Karpas-422 (cell line): ENCODE data around the gene LCP1. TPM values are rescaled to one million over a fixed set of nuclear protein-coding genes. Genes with fewer than 3 reads are reported as not detected.
A peak's percentile ranks its signal among the peaks of the same experiment; 100 is the strongest.

Experiments used
- DNase-seq: peaks from one replicate; pipeline ENCODE4 v3.0.0-alpha.2; 2015
- H2AFZ ChIP-seq: fragments of 200-600 bp; sonication (generic); 2 replicates; pipeline ENCODE4 v1.6.1; 2014; ENCODE audit warnings: antibody characterized with exemption, low read length, mixed read lengths
- H3K27ac ChIP-seq: fragments of 200-600 bp; sonication (generic); 2 replicates; pipeline ENCODE4 v1.5.1; 2014; ENCODE audit warnings: mild to moderate bottlenecking, low read length, moderate library complexity
- H3K27me3 ChIP-seq: fragments of 200-600 bp; sonication (generic); 2 replicates; pipeline ENCODE4 v1.6.1; 2014; ENCODE audit warnings: low read length, mixed read lengths
- H3K36me3 ChIP-seq: fragments of 200-600 bp; sonication (generic); 2 replicates; pipeline ENCODE4 v1.6.1; 2014; ENCODE audit warnings: low read length, mixed read lengths; ENCODE audit not compliant: insufficient read depth
- H3K4me1 ChIP-seq: fragments of 200-600 bp; sonication (generic); 2 replicates; pipeline ENCODE4 v1.6.1; 2014; ENCODE audit warnings: mild to moderate bottlenecking, low read length, mixed read lengths
- H3K4me2 ChIP-seq: fragments of 200-600 bp; sonication (generic); 2 replicates; pipeline ENCODE4 v1.6.1; 2014; ENCODE audit warnings: low read length, low read depth, mild to moderate bottlenecking; ENCODE audit not compliant: poor library complexity, severe bottlenecking
- H3K4me3 ChIP-seq: fragments of 200-600 bp; sonication (generic); 2 replicates; pipeline ENCODE4 v1.5.1; 2014; ENCODE audit warnings: mild to moderate bottlenecking, antibody characterized with exemption, low read length, mixed read lengths
- H3K79me2 ChIP-seq: fragments of 200-600 bp; sonication (generic); 2 replicates; pipeline ENCODE4 v1.6.1; 2014; ENCODE audit warnings: mild to moderate bottlenecking, low read length, mixed read lengths
- H3K9ac ChIP-seq: fragments of 200-600 bp; sonication (generic); 2 replicates; pipeline ENCODE4 v1.6.0; 2014; ENCODE audit warnings: low read length
- H3K9me2 ChIP-seq: fragments of 200-600 bp; sonication (generic), shearing (Covaris generic); replicated peaks from 2 replicates; pipeline ENCODE4 v1.6.0; 2014; ENCODE audit warnings: mild to moderate bottlenecking, low read length, moderate library complexity; ENCODE audit not compliant: insufficient read depth
- H3K9me3 ChIP-seq: fragments of 300-700, 200-600 bp; sonication (generic); 2 replicates; pipeline ENCODE4 v1.6.1; 2014; ENCODE audit warnings: low read length, mixed read lengths
- H4K20me1 ChIP-seq: fragments of 200-600 bp; sonication (generic); 2 replicates; pipeline ENCODE4 v1.6.1; 2014; ENCODE audit warnings: mild to moderate bottlenecking, antibody characterized with exemption, low read length, low read depth; ENCODE audit not compliant: insufficient read depth
- total RNA-seq: library from RNA; depleted of rRNA; stranded (reverse); fragments of >200 nt; shearing (Covaris generic); gene quantifications from 2 replicates; pipeline ENCODE4 v1.2.3, GENCODE V29; 2014; ENCODE audit warnings: low replicate concordance

Gene LCP1
- total RNA-seq, 1 experiment from 2014 or later = 415 TPM

DNA sequence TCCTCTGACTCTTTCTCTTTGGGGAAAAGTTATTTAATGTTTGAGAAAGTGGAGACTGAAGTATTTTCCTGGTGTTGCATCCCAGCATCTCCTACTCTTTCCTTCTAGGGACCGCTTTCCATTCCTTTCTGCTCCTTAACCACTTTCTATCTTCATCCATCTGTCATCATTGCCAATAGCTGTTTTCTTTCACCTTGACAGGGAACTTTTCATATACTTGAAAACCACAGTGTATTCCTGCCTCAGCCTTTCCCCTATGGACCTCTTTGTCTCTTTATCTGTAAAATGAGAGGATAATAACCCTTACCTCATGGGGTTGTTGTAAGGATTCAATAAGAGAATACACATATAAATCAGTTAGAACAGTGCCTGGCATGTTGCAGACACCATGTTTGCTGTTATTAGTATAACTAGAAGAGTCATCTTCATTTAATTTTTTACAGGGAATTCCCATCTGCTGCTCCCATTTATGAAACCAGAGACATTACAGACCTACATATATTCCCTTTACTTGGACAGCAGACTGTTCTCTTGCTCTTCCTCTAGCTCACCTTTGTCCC is 31.8 kb downstream of the LCP1 start:
- no peak overlapping the region for H3K4me3 ChIP-seq
- no peak for DNase-seq
- H3K27ac ChIP-seq = no peak overlapping the region
- H2AFZ ChIP-seq = no peak overlapping the region
- no peaks in the 10 kb centered on the region for H3K27me3 ChIP-seq
- H3K4me1 ChIP-seq = no peaks in the 10 kb centered on the region
- peaks cover 90% of the 10 kb centered on the region for H3K36me3 ChIP-seq
- no peak overlapping the region for H3K9ac ChIP-seq
- no peaks in the 10 kb centered on the region for H3K9me3 ChIP-seq
- H4K20me1 ChIP-seq = peaks cover 3% of the 10 kb centered on the region; the same call in 1 of the 2 replicates
- H3K79me2 ChIP-seq = peaks cover 43% of the 10 kb centered on the region
- H3K9me2 ChIP-seq = no peaks in the 10 kb centered on the region
- no peak overlapping the region for H3K4me2 ChIP-seq

DNA sequence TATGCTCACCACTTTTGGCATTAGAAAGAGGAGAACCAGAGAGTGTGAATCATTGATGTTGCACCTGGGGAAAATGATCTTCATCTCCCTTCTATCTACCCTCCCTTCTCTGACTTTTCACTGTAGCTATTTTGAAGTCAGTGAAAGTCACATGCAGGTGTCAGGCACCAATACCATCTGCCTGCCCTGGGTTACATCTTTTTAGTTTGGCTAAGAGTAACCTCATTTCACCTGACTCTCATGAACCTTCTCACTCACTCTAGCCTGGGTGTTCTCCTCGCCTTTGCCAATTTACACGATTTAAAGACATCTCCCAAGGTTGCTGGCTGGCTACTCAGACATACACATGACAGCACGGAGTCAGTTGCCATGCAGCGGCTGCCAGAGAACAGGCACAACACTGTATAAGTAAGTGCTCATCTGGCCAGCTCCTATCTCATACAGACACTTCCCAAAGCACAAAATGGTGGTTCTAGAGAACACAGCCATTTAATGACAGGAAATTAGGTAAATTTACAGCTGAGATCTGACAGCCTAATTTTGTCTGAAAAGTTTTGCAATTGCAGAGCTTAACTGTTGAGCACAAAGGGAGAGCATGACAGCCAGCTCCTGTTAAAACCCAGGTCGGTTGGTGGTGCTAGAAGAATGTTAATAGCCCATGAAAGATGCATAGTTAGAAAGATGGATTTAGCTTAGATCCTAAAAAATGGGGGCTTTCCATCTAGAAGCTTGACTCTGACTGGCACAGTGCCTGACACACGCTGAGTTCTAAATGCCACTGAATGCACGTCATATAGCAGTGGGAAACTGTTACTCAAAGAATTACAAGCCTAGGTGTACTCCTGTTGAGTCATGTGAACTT is 32.5 kb downstream of the LCP1 start:
- no peaks in the 10 kb centered on the region for H3K9me3 ChIP-seq
- peaks cover 3% of the 10 kb centered on the region; the same call in 1 of the 2 replicates for H4K20me1 ChIP-seq
- H3K4me1 ChIP-seq = no peaks in the 10 kb centered on the region
- no peaks in the 10 kb centered on the region for H3K9me2 ChIP-seq
- H3K79me2 ChIP-seq = peaks cover 42% of the 10 kb centered on the region
- no peak overlapping the region for H3K4me2 ChIP-seq
- no peak overlapping the region for H2AFZ ChIP-seq
- H3K27me3 ChIP-seq = no peaks in the 10 kb centered on the region
- H3K4me3 ChIP-seq = no peak overlapping the region
- no peak overlapping the region for H3K9ac ChIP-seq
- DNase-seq = peak; percentile 39
- H3K36me3 ChIP-seq = peaks cover 90% of the 10 kb centered on the region
- no peak overlapping the region for H3K27ac ChIP-seq

DNA sequence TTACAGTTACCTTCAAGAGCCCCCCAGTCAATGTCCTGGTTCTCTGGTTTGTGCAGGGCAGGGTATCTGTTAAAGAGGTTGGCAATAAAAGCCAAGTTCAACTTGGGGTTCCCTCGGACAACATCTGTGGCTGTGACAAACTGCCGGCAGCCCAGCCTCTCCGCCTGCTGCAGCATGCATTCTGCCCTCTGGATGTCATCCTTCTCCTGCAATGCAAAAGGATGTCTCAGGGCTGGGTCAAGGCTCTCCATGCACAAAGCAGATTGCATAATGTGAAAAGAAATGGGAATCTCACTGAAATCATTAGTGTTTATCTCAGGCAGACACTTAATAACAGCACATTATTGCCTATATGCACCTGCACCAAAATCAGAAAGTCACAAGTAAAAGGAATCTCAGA is 35.1 kb downstream of the LCP1 start:
- 0 out of 2 replicates have a peak, but pooled peaks cover 3% of the 10 kb centered on the region for H4K20me1 ChIP-seq

DNA sequence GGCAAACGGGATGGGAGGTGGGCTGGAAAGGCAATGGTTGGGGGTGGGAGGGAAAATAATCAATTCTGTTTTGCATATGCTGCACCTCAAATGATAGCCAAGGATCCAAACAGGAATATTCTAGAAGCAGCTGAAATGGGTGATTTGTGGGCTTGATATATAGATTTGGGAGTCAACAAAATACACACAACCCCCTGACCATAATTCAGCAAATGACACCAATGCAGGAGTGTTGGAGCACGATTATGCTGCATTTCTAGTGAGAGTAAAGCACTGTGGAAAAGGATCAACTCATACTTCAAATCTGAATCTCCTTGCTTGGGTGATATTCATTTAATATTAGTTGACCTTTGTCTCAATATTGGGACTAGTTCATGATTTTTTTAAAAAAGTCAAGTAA is 36.0 kb downstream of the LCP1 start:
- no peak for DNase-seq
- Histone ChIP-seq H3K36me3 (peaks cover 85% of the 10 kb centered on the region), H3K4me2 (no peak overlapping the region), H3K4me3 (no peak overlapping the region), H3K4me1 (no peaks in the 10 kb centered on the region), H3K9ac (no peak overlapping the region), H3K9me3 (no peaks in the 10 kb centered on the region), H4K20me1 (0 out of 2 replicates have a peak, but pooled peaks cover 3% of the 10 kb centered on the region), H3K27ac (no peak overlapping the region), H2AFZ (no peak overlapping the region), H3K27me3 (no peaks in the 10 kb centered on the region), H3K9me2 (no peaks in the 10 kb centered on the region), H3K79me2 (peaks cover 32% of the 10 kb centered on the region)

More for the DNA sequence above, 35.1 kb downstream of the LCP1 start:
- no peaks in the 10 kb centered on the region for H3K27me3 ChIP-seq
- H3K4me3 ChIP-seq = no peak overlapping the region
- peaks cover 87% of the 10 kb centered on the region for H3K36me3 ChIP-seq
- no peaks in the 10 kb centered on the region for H3K9me2 ChIP-seq
- no peak overlapping the region for H3K27ac ChIP-seq
- no peaks in the 10 kb centered on the region for H3K4me1 ChIP-seq
- DNase-seq = peak; percentile 39
- no peak overlapping the region for H3K9ac ChIP-seq
- peaks cover 29% of the 10 kb centered on the region for H3K79me2 ChIP-seq
- H3K9me3 ChIP-seq = no peaks in the 10 kb centered on the region
- no peak overlapping the region for H3K4me2 ChIP-seq
- H2AFZ ChIP-seq = no peak overlapping the region

DNA sequence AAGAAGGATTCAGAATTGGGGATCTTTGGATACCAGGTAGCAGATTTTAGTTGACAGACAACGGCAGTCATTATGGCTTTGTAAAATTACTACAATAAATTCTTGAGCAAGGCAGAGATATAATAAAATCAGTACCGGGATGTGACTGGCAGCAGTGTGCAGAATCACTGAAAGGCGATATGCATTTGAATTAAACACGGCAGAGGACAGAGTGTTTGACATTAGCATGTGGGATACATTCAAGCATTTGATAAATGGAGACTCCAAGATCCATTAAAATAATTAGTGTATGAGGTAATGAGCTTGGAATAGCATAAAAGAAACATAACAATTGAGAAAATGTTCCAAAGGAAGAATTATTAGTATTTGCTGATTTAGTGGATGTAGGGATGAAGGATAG is 36.8 kb downstream of the LCP1 start:
- no peak overlapping the region for H3K9ac ChIP-seq
- H3K4me3 ChIP-seq = no peak overlapping the region
- no peak overlapping the region for H2AFZ ChIP-seq
- H3K9me2 ChIP-seq = no peaks in the 10 kb centered on the region
- H3K27me3 ChIP-seq = no peaks in the 10 kb centered on the region
- H3K4me1 ChIP-seq = no peaks in the 10 kb centered on the region
- H3K4me2 ChIP-seq = no peak overlapping the region
- H3K79me2 ChIP-seq = peaks cover 29% of the 10 kb centered on the region
- DNase-seq = no peak
- no peak overlapping the region for H3K27ac ChIP-seq
- H3K9me3 ChIP-seq = no peaks in the 10 kb centered on the region
- H4K20me1 ChIP-seq = 0 out of 2 replicates have a peak, but pooled peaks cover 3% of the 10 kb centered on the region
- H3K36me3 ChIP-seq = peaks cover 85% of the 10 kb centered on the region

DNA sequence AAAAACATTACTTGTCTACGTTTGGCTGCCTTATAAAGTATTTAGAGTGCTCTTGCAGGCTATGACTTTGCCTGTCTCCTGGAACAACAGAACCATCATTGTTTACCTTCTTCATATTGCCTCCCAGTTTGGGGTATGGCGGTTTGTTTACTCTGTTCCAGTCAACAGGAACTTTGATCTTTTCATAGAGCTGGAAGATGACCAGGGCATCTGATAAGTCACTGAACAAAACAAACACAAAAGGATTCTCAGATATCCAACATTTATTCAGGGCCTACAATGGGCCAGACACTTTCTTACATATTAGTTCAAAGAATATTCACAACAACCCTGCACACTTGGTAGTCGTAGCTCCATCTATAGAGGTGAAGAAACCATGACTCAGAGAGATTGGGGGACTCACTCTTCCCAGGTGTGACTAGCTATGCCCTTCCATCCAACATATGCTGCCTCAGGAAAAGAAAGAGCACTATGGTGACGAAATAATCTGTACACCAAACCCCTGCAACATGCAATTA is 38.7 kb downstream of the LCP1 start:
- Histone ChIP-seq H3K36me3 (peaks cover 81% of the 10 kb centered on the region), H3K27me3 (no peaks in the 10 kb centered on the region), H3K27ac (no peak overlapping the region), H3K9me3 (no peaks in the 10 kb centered on the region), H3K9me2 (no peaks in the 10 kb centered on the region), H2AFZ (no peak overlapping the region), H3K79me2 (peaks cover 24% of the 10 kb centered on the region), H3K4me1 (no peaks in the 10 kb centered on the region), H3K4me2 (no peak overlapping the region), H4K20me1 (0 out of 2 replicates have a peak, but pooled peaks cover 3% of the 10 kb centered on the region), H3K4me3 (no peak overlapping the region), H3K9ac (no peak overlapping the region)
- no peak for DNase-seq

DNA sequence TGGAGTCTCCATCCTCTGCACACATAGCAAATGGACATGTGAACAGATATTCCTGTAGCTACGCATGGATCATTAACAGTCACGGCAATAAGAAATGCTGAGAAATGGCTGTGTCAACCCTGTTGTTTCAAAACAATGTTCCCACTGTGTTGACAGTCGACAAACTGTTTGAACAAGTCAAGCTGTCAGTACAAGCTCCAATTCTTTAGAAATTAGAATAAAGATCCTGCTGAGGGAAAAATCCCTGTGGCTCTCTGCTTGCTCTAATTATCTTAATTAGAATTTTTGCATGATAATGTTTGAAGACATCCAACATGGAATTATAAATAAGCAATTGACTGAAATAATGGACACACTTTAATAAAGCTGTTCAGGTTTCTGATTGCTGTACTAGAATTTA is 39.2 kb downstream of the LCP1 start:
- Histone ChIP-seq H3K27ac (no peak overlapping the region), H3K4me1 (no peaks in the 10 kb centered on the region), H3K9ac (no peak overlapping the region), H3K4me3 (no peak overlapping the region), H3K36me3 (peaks cover 81% of the 10 kb centered on the region), H2AFZ (no peak overlapping the region), H3K4me2 (no peak overlapping the region), H3K9me3 (no peaks in the 10 kb centered on the region), H3K27me3 (no peaks in the 10 kb centered on the region), H3K9me2 (no peaks in the 10 kb centered on the region), H4K20me1 (0 out of 2 replicates have a peak, but pooled peaks cover 7% of the 10 kb centered on the region), H3K79me2 (peaks cover 20% of the 10 kb centered on the region)
- no peak for DNase-seq

DNA sequence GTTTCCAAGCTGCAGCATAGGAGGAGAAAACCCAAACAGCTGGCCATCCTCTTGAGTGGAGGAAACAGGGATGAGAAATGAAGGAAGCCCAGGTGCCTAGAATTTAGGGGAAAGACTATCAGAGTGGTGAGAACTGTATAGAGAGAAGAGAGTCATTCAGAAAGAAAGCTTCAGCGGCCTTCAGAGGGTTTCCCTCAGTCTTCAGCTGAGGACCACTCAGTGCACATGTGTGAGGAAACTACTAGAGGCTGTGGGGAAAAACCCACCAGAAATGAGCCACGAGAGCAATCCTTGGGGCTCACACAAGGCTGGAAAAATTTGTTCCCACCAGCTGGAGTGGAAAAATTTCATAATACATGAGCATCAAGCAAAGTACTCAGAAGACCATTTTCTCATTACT is 41.9 kb downstream of the LCP1 start:
- peaks cover 8% of the 10 kb centered on the region for H3K79me2 ChIP-seq
- DNase-seq = no peak
- H2AFZ ChIP-seq = no peak overlapping the region
- peaks cover 3% of the 10 kb centered on the region; the same call in 1 of the 2 replicates for H3K4me1 ChIP-seq
- H3K9ac ChIP-seq = no peak overlapping the region
- H3K27me3 ChIP-seq = no peaks in the 10 kb centered on the region
- H3K9me2 ChIP-seq = no peaks in the 10 kb centered on the region
- 0 out of 2 replicates have a peak, but pooled peaks cover 13% of the 10 kb centered on the region for H4K20me1 ChIP-seq
- no peak overlapping the region for H3K4me2 ChIP-seq
- peaks cover 78% of the 10 kb centered on the region for H3K36me3 ChIP-seq
- H3K9me3 ChIP-seq = no peaks in the 10 kb centered on the region
- H3K27ac ChIP-seq = no peak overlapping the region
- H3K4me3 ChIP-seq = no peak overlapping the region
